Prostate gland (tissue), 2 donors: Measurements from ENCODE around the gene CCDC34.

Experiments used
- CTCF ChIP-seq, 4 experiments: fragments of 200-600 bp in 2 of 4; fragments of 450-650 bp in 2 of 4; sonication (generic) in 2 of 4; IDR thresholded peaks; 1 replicate in 3 of 4; 2 replicates in 1 of 4; pipeline ENCODE4 v1.5.1; 2016 to 2019; ENCODE audit warnings: antibody characterized with exemption in 4 of 4, mild to moderate bottlenecking in 2 of 4, moderate library complexity in 2 of 4
- POLR2A ChIP-seq: fragments of 450-650 bp; IDR thresholded peaks from one replicate; pipeline ENCODE4 v1.6.1; 2016; ENCODE audit warnings: antibody characterized with exemption, mild to moderate bottlenecking

DNA sequence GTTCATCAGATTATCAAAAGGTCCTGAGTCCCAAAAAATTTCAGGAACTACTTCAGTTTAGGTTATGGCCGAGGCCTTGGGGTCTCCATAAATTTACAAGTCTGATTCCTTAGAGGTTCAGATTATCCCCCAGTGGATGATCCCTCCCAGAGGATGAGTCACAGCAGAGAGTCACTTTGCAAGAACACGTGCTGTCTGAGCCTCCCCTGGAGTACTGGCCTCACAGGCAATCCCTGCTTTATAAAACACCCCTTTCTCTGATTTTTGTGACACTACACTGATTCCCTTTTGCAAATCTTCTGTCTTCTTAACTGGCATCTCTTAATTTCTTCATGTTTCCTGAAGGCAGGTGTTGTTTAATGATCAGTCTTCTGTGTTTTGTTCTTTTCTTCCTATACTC is 45.3 kb downstream of the CCDC34 start:
- TF ChIP-seq POLR2A (no peak), CTCF (IDR thresholded peaks at IDR 0.05) (no peak)
